ENCODE results near the gene DCDC2C.
"Not testable (repeated sequence)": the region's sequence is repeated elsewhere in the genome, so short reads cannot be mapped to it uniquely, and the experiment has no call there.

The DCDC2C gene

DNA sequence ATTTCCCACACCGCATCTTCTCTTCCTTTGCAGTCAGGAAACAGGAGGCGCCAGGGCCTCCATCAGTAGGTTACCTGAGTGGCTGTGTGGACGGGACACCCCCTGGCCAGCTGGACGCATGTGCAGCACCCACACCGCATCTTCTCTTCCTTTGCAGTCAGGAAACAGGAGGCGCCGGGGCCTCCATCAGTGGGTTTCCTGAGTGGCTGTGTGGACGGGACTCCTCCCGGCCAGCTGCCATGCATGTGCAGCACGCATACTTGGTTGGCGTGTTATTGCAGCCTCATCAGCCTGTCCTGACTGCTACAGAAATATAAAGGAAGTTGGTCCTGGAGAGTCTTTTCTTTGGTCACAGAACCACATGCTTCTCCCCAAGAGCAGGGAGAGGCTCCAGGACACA is 74.6 kb downstream of the DCDC2C start:
- DNase-seq (ENCODE audit: low spot score) = no peak

GRCh38 chr2:3778851-3779495 is 75.6 kb downstream of the DCDC2C start:
- no peak for DNase-seq (ENCODE audit: low spot score)

GRCh38 chr2:3779496-3780049 is 76.2 kb downstream of the DCDC2C start:
- no peak for DNase-seq (ENCODE audit: low spot score)

- peak; percentile 78 for DNase-seq (ENCODE audit: low spot score)
These were observed 77.4 kb downstream of the DCDC2C start for GRCh38 chr2:3780477-3781402.

DNA sequence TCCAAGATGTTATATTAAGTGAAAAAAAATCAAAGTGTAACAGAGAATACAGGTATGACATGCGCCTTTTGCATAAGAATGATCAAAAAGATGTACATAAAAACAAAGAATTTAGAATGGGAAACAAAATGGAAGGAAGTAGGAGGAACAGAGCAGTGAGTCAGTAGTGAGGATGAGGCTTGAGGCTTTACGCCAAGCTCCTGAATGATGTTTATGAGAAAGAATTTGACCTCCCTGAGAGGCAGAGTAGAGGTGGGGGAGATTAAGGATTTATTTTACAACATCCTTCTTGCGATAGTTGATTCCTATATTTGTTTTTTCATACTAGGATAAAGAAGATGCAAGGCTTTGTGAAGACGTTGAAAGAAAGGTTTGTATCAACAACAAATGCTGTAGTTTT is 81.4 kb downstream of the DCDC2C start:
- no peak for DNase-seq (ENCODE audit: low spot score)

GRCh38 chr2:3785220-3785889 is 82.0 kb downstream of the DCDC2C start:
- no peak for DNase-seq (ENCODE audit: low spot score)

GRCh38 chr2:3785890-3786273 is 82.5 kb downstream of the DCDC2C start:
- DNase-seq (ENCODE audit: low spot score) = no peak

GRCh38 chr2:3787768-3788167 is 84.4 kb downstream of the DCDC2C start:
- DNase-seq (ENCODE audit: low spot score) = no peak

GRCh38 chr2:3789256-3789655 is 85.9 kb downstream of the DCDC2C start:
- no peak for DNase-seq (ENCODE audit: low spot score)

DNA sequence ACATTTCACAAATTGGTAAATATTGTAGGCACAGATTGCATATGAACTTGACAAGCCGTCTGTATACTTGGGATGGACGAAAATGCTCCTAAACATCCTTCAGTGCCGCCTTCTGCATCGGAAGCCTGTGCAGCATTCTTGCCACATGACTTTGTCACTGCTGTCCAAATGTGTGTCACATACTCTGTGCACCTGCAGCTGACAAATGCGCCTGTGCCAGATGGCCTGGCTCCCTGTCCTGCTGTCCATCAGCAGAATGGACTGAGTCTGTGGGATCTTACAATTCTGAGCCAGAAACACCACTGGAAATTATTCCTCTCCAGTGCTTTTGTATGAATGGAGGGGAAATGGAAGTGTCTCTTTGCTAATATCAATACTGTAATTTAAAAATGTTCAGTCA is 89.9 kb downstream of the DCDC2C start:
- no peak for DNase-seq (ENCODE audit: low spot score)

DNA sequence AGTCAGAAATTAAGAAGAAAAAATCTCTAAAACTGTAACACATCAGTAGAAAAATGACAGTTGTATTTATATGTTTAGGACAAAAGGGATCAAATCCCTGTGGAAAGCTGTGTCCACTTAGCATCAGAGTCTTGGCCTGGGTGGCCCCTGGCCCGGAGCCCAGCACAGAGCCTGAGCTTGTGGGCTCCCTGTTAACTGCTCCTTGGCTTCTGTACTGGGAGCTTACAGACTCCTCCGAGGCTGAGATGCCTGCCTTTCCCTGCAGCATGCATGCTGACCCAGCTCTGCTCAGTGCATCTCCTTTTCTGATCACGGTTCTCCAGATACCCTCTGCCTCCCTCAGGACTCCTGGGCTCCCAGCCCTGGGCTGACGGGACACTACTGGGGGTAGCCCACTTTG is 98.1 kb downstream of the DCDC2C start:
- DNase-seq (ENCODE audit: low spot score) = no peak

DNA sequence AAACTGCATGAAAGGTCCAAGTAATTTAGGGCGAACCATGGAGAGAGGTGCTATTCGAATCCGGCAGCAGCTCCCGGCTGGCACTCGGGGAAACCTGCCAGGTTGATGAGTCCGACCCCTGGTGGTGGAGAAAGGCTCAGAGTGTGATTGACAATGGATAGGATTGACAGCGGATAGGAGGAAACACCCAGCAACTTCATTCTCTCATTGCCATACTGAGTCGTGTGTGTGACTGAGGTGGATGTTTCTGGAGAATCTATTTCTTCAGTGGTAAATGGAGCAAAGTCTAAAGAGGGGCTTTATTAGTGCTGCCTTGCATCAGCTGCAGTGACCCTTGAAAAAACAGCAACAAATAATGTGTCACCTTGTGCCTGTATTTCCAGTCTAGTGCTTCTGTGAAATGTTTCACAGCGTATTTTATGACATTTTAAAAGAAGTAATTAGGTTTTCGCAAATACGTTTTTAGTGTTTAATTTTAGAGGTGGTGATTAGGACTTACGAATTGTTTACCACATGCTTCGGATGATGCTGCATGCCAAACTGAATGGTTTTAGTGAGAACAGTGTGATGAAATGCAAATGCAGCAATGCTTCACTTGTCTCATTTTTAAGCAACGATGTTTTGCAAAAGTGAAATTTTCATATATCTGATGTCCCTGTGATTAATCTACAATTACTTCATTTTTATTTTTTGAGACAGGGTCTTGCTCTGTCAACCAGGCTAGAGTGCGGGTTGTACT is 102.0 kb downstream of the DCDC2C start:
- peak; percentile 73 for DNase-seq (ENCODE audit: low spot score)

DNA sequence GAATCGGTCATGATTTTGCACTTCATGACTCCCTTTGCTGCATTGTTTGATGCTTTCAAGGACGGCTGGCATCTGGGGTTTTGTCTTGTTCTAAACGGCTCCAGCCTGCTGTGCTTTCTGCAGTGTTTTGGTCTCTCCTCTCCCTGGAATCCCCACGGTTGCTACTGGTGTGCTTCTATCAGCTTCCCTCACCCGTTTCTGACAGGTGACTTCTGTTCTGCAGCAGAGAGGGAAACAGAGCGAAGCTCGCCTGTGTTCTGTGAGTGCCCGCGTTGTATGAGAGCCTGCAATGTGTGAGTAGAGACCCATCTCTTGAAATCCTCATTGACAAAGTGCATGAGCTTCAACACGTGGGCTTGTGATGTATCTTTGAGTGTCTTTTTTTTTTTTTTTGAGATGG is 102.8 kb downstream of the DCDC2C start:
- no peak for DNase-seq (ENCODE audit: low spot score)

GRCh38 chr2:3806730-3807129 is 103.4 kb downstream of the DCDC2C start:
- no peak for DNase-seq (ENCODE audit: low spot score)

DNA sequence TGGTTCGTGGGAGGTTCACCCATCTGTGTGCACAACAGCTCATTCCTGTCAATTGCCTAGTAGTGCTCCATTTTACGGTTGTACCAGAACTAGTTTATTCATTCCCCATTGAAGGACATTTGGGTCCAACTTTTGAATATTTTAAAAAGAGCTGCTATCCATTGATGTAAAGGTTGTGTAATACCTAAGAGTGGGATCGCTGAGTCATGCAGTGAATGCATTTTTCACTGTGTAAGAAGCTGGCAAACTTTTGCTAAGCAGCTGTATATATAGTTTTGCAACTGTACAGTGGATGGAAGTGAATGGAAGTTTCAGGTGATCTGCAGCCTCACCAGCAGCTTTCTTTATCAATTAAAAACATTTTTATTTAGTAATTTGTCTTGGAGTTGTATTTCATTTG is 104.5 kb downstream of the DCDC2C start:
- no peak for DNase-seq (ENCODE audit: low spot score)

GRCh38 chr2:3814706-3815245 is 111.4 kb downstream of the DCDC2C start:
- DNase-seq (ENCODE audit: low spot score) = no peak

DNA sequence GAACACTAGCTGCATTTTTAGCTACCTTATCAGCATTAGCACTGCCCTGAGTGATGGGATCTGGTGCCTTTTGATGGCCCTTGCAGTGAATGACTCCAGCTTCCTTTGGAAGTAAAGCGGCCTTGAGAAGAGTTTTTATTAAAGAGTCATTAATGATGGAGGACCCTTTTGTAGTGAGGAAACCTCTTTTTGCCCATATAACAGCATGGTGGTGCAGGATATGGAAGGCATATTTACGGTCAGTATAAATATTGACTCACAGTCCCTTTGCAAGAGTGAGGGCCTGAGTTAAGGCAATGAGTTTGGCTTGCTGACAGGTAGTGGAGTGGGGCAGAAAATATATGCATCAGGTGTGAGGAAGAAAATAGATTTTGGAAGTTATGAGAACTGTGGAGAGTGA is 113.8 kb downstream of the DCDC2C start:
- not testable (repeated sequence) for DNase-seq (ENCODE audit: low spot score)

GRCh38 chr2:3823748-3824147 is 120.4 kb downstream of the DCDC2C start:
- DNase-seq (ENCODE audit: low spot score) = no peak

DNA sequence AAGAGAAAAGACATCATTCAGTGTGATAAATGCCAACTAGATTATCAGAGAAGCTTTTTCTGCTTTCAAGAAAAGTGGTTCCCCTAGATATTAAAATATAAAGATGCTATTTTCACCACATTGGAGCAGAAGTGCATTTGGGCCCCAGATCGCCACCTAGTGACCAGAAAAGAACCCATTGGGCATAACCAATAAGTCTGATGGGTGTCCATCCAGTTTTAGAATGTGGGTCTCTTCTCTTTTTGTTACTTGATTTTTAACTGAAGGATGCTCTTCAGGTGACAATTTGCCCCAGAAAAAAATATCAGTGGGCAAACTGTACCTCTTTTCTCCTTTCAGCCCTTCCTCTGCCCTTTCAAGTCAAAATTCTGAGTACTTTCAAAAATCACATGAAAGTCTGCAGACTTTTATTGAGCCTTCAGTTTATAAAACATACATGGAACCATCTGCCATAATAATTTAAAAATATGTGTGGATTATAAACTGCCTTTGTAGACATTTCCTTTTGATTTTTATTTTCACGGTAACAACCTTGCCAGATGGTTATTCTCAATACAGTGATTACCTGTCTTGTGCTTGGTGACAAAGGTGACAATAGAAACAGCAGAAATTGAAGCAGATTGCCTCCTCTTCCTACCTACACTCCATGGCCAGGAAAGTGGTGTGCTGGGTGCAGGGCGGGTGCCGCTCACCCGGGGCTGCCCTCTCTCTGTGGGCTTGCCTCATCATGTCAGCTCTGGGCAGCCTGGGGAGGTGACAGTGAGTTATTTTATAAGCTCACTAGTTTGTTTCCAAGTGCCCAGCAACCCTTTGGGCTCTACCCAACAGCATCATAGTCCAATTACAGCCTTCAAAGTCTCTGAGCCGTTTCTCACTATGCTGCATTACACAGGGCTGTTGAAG is 124.5 kb downstream of the DCDC2C start:
- DNase-seq (ENCODE audit: low spot score) = peak; percentile 48

DNA sequence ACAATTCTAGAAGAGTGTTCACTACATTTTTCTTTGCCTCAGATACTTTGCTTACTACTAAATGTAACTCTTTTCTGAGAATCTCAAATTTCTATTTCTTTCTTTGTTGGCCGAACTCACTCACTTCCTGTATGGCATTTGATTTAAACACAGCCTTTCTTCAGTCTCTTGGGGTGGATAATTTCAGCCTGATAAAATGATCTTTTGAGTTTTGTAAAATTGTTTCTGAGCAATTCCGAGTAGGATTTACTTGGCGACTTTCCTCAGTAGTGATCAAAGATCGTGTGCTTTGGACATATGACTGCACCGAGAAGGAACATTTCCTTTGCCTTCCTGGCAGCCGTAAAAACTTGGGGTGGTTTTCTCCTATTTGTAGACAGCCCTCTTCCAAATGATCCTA is 127.4 kb downstream of the DCDC2C start:
- no peak for DNase-seq (ENCODE audit: low spot score)

DNA sequence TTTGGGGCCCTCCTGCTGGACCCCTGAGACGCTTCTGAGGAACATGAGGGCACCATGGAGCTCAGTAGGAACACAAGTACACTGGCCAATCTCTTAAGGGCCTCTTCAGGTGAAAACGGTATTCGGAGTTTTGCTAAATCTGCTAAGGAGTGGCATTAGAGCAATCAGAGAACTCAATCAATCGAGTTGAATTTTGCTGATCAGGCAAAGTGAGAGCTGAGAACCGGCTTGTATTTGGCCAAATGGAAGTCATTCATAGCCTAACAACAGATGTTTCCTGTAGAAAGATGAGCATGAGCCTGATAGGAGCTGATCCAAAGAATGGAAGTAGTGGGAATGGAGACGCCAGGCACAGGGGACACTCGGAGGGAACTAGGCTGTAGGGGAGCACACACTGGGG is 133.7 kb downstream of the DCDC2C start:
- no peak for DNase-seq (ENCODE audit: low spot score)
